Measurements from ENCODE around the gene HSF5.
"Not testable (repeated sequence)": the region's sequence is repeated elsewhere in the genome, so short reads cannot be mapped to it uniquely, and the experiment has no call there.

The HSF5 gene

GRCh38 chr17:58484600-58484999 lies 3.6 kb downstream of the HSF5 start:
- DNase-seq (ENCODE audit: extremely low read depth in 1 of 2, low read depth in 1 of 2), result no peak

GRCh38 chr17:58481798-58482197 lies 6.4 kb downstream of the HSF5 start:
- DNase-seq (ENCODE audit: extremely low read depth in 1 of 2, low read depth in 1 of 2), result not testable (repeated sequence)

GRCh38 chr17:58480090-58480489 lies 8.1 kb downstream of the HSF5 start:
- no peak for DNase-seq (ENCODE audit: extremely low read depth in 1 of 2, low read depth in 1 of 2)

- DNase-seq (ENCODE audit: extremely low read depth in 1 of 2, low read depth in 1 of 2), result no peak
These were observed 11.4 kb downstream of the HSF5 start for GRCh38 chr17:58476812-58477211.

GRCh38 chr17:58475985-58476384 lies 12.2 kb downstream of the HSF5 start:
- no peak for DNase-seq (ENCODE audit: extremely low read depth in 1 of 2, low read depth in 1 of 2)

- no peak for DNase-seq (ENCODE audit: extremely low read depth in 1 of 2, low read depth in 1 of 2)
These were observed 17.9 kb downstream of the HSF5 start for GRCh38 chr17:58470356-58470755.

- no peak for DNase-seq (ENCODE audit: extremely low read depth in 1 of 2, low read depth in 1 of 2)
These were observed 19.3 kb downstream of the HSF5 start for GRCh38 chr17:58468944-58469343.

- no peak for DNase-seq (ENCODE audit: extremely low read depth in 1 of 2, low read depth in 1 of 2)
These were observed 32.7 kb downstream of the HSF5 start for GRCh38 chr17:58455491-58455890.

GRCh38 chr17:58452738-58453137 lies 35.5 kb downstream of the HSF5 start:
- DNase-seq (ENCODE audit: extremely low read depth in 1 of 2, low read depth in 1 of 2), result no peak

- peak; percentile 21 to 57 for DNase-seq (ENCODE audit: extremely low read depth in 1 of 2, low read depth in 1 of 2)
These were observed 40.9 kb downstream of the HSF5 start for GRCh38 chr17:58447039-58447975.

GRCh38 chr17:58446086-58446485 lies 42.1 kb downstream of the HSF5 start:
- no peak for DNase-seq (ENCODE audit: extremely low read depth in 1 of 2, low read depth in 1 of 2)

GRCh38 chr17:58436805-58437239 lies 51.4 kb downstream of the HSF5 start:
- DNase-seq (ENCODE audit: extremely low read depth in 1 of 2, low read depth in 1 of 2), result no peak

GRCh38 chr17:58436245-58436644 lies 52.0 kb downstream of the HSF5 start:
- no peak for DNase-seq (ENCODE audit: extremely low read depth in 1 of 2, low read depth in 1 of 2)

GRCh38 chr17:58432806-58433573 lies 55.2 kb downstream of the HSF5 start:
- DNase-seq (ENCODE audit: extremely low read depth in 1 of 2, low read depth in 1 of 2), result no peak

- DNase-seq (ENCODE audit: extremely low read depth in 1 of 2, low read depth in 1 of 2), result no peak
These were observed 60.4 kb downstream of the HSF5 start for GRCh38 chr17:58427807-58428206.

GRCh38 chr17:58421711-58422110 lies 66.5 kb downstream of the HSF5 start:
- DNase-seq (ENCODE audit: extremely low read depth in 1 of 2, low read depth in 1 of 2), result no peak

GRCh38 chr17:58420827-58421226 lies 67.4 kb downstream of the HSF5 start:
- DNase-seq (ENCODE audit: extremely low read depth in 1 of 2, low read depth in 1 of 2), result no peak

- peak; percentile 59 to 89 for DNase-seq (ENCODE audit: extremely low read depth in 1 of 2, low read depth in 1 of 2)
These were observed 70.7 kb downstream of the HSF5 start, which contains the start of gene RNF43 for GRCh38 chr17:58417300-58418092. TSS of gene RNF43 (minus strand) at chr17:58417534. CDS start at chr17:58415577, 1,957 bp downstream.

- DNase-seq (ENCODE audit: extremely low read depth in 1 of 2, low read depth in 1 of 2), result no peak
These were observed 71.3 kb downstream of the HSF5 start for GRCh38 chr17:58416937-58417299.

GRCh38 chr17:58416396-58416795 lies 71.8 kb downstream of the HSF5 start:
- DNase-seq (ENCODE audit: extremely low read depth in 1 of 2, low read depth in 1 of 2), result no peak
